Inflammatory macrophage (primary cell): ENCODE data around the gene DLG1.

Experiments
- DNase-seq, 2 donors: peaks; one replicate each; pipeline ENCODE4 v3.0.0-alpha.2; 2020 to 2022

Gene DLG1

GRCh38 chr3:197168606-197169005 is 129.8 kb downstream of the DLG1 start:
- no peak for DNase-seq

DNA sequence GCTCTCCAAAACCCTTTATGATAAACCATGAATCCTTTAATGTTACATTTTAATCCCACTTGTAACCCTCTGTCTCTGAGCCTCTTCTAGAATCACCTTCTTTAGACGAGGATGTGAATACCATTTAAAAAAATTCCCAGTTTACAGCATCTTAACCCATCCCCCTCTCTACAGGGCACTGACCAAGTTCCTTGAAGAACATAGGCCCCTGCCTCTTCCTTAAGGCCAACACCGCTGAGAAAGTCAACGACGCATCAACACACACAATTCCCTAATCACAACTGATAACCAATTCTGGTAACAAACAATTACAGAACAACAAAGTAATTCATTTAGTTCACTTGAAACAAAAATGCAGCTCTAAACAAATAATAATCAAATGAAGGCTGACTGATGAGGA is 130.3 kb downstream of the DLG1 start:
- no peak for DNase-seq

GRCh38 chr3:197167549-197167948 is 130.9 kb downstream of the DLG1 start:
- DNase-seq, result no peak

GRCh38 chr3:197165890-197166289 is 132.5 kb downstream of the DLG1 start:
- DNase-seq, result no peak

DNA sequence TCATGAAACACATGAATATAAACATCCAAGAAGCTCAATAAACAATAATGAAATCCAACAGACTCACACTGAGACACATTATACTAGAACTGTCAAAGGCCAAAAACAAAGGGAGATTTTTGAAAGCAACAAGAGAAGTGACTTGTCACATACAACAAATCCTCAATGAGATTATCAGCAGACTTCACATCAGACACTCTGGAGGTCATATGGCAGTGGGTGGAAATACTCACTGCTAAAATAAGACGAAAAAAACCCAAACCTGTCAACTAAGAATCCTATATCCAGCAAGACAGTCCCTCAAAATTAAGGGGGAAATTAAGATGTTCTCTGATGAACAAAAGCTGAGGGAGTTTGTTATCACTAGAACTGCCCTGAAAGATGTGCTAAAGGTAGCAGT is 143.4 kb downstream of the DLG1 start:
- no peak for DNase-seq

DNA sequence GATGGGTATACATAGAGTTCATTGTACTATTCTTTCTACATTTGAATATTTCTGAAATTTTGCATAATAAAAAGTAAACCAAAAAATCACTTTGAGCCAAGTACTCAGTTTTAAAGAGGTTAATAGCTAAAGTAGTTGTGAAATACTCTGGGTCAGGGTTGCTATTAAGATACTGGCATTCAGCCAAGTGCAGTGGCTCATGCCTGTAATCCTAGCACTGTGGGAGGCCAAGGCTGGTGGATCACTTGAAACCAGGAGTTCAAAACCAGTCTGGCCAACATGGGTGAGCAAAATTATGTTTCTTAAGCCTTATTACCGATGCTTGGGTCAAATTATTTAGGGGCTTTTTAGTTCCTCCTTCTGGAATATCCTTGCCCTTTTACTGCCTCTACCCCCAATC is 146.8 kb downstream of the DLG1 start:
- DNase-seq, result peak; percentile 63 to 71

DNA sequence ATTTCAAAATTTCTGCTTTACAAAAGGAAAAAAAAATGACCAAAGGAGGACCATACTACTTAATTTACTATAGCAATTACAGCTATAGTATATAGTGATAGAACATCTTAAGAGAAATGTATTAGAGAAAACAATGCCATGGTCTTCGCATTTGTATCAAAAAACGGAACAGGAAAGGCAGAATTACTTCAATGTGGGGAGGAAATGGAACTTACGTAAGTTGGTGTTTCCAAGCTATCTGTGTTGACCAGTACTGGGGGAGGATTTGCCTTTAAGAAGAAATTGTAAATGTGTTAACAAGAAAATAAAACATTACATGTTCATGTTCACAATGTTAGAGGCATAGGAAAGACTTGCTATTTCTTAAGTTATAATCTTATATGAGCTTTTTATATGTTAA is 148.9 kb downstream of the DLG1 start:
- peak; percentile 65 to 84 for DNase-seq

DNA sequence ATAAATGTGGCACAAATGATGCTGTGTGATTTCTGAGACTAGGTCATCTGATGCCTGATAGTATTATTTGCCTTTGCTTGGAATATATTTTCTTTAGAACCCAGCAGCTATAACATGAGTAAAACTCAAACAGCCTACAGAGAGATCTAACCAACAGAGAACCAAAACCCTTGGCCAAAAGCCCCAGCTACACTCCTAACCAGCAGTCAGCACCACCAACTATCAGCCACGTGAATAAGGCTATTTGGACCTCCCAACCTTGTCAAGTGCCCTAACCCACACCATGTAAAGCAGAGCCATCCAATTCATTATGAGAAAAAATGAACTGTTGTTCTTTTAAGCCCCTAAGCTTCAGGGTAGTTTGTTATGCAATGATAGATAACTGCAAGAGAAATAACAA is 154.2 kb downstream of the DLG1 start:
- no peak for DNase-seq

DNA sequence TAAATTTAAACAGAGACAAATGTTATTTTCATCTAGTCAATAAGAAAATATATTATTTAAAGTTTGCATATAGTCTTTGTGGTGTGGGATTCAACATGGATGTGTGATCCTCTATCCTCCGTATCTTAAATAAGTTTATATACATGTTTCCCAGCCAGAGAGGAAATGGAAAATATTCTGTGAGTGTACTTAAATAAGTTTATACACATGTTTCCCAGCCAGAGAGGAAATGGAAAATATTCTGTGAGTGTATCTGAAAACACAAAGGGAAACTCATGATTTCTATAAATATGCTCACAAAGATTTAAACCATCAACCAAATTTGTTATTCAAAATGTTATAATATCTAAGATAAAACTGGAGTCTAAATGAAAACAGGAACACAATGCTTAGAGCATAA is 158.8 kb downstream of the DLG1 start:
- no peak for DNase-seq

GRCh38 chr3:197137751-197138150 is 160.7 kb downstream of the DLG1 start:
- peak; percentile 71 to 84 for DNase-seq

DNA sequence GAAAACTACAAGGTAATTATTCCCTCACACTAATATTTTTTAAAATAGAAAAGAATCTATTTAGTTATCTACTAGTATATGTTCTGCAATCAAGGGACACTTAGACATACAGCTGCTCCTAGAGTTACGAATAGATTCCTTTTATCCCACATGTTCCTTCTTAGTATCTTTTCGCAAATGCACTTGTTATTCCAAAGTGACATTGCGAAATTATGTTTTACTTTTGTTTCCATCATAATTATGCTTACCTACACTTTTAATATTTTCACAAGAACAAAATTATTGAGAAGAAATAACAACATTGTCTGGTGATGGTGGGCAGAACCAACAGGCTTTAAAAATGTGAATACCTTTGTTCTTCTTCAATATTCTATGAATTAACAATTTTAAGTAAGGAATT is 161.7 kb downstream of the DLG1 start:
- DNase-seq, result no peak

DNA sequence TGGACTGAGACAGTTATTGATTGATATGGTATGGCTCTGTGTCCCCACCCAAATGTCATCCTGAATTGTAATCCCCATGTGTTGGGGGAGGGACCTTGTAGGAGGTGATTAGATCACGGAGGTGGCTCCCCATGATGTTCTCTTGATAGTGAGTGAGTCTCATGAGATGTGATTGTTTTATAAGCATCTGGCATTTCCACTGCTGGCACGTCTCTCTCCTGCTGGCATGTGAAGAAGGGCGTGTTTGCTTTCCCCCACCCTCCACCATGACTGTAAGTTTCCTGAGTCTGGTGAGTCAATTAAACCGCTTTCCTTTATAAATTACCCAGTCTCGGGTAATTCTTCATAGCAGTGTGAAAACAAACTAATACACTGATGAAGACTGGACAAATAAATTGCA is 163.2 kb downstream of the DLG1 start:
- DNase-seq, result no peak

GRCh38 chr3:197132916-197133530 is 165.4 kb downstream of the DLG1 start:
- DNase-seq, result no peak

GRCh38 chr3:197125636-197126035 is 172.8 kb downstream of the DLG1 start:
- DNase-seq, result no peak

DNA sequence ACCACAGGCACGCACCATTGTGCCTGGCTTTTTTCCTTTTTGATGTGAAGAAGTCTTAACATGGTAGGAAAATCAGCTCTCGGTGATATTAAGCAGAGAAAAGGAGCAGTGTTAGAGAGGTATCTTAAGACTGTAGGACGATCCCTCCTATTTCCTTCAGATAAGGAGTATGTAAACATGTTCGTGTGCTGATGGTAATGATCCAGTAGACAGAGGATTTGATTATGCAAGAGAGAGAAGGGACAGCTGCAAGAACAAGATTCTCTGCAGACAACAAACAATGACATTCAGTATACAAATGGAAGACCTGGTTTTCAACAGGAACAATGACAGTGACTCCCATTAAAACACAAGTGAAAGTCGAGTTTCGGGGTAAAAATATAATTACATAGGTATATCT is 173.7 kb downstream of the DLG1 start:
- DNase-seq, result no peak

DNA sequence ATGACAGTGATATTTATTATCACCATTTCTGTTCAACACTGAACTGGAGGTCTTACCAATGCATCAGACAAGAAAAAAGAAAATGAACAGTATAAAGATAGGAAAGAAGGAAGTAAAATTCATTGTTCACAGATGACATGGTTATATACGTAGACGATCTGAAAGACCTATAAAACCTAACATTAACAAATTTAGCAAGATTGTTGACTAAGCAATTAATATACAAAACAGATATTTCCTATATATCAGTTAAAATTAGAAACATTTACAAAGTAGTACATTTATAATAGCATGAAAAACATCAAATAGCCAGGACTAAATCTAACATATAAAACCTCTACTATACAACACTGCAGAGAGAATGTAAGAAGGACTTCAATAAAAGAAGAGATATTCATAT is 176.0 kb downstream of the DLG1 start:
- DNase-seq, result no peak

DNA sequence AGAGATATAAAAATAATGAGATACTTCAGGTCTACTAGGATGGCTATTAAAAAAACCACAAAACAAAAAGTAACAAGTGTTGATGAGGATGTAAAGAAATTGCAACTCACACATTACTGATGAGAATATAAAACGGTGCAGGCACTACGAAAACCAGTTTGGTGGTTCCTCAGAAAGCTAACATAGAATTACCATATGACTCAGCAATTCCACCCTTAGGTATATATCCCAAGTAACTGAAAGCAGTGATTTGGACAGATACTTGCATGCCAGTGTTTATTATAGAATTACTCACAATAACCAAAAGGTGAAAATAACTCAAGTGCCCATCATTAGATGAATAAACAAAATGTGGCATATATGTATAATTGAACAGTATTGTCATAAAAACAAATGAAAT is 181.3 kb downstream of the DLG1 start:
- DNase-seq, result no peak

DNA sequence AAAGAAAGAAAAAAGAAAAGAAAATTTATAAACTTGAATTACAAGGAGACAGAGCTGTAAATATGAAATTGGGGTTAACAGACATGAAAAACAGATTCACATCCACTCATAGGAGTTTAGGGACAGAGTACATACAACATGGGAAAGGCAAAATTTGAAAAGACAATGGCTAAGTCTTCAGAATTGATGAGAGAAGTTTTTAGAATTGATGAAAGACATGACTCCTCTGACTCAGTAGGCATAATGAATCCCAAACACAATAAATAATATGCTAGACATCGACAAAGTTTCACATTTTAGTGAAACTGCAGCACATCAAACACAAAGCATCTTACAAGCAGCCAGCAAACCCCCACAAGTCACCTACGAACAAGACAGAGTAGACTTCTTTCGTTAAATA is 184.4 kb downstream of the DLG1 start:
- DNase-seq, result no peak

DNA sequence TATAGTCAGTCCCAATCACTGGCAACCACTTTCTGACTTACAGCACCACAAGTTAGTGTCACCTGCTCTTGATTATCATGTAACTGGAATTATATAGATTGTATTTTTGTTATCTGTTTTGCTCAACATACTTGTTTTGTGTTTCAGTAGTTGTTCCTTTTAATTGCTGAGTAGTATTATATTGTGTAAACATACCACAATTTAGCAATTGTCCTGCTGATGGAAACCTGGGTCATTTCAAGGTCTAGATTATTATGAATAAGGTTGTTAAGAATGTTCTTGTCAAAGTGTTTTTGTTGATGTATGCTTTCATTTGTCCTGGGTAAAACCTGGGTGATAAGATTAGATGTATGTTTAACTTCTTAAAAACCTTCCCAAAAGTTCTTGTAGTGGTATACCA is 186.7 kb downstream of the DLG1 start:
- DNase-seq, result no peak

DNA sequence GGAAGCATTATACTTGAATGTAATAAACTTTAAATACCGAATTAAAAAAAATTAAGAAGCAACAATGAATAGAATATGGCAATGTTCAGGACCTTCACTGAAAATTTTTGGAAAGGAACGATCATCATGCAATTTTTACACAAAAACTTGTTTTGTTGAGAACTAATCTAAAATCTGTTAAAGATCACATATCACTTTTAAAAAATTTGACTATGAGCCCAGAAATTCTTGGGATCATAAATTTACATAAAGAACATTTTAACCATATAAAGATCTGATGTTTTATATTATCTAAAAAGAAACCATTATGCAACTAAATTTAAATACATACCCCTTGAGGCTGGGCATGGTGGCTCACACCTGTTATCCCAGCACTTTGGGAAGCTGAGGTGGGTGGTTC is 192.6 kb downstream of the DLG1 start:
- no peak for DNase-seq

- DNase-seq, result no peak
These were observed 193.7 kb downstream of the DLG1 start for GRCh38 chr3:197104738-197105137.

DNA sequence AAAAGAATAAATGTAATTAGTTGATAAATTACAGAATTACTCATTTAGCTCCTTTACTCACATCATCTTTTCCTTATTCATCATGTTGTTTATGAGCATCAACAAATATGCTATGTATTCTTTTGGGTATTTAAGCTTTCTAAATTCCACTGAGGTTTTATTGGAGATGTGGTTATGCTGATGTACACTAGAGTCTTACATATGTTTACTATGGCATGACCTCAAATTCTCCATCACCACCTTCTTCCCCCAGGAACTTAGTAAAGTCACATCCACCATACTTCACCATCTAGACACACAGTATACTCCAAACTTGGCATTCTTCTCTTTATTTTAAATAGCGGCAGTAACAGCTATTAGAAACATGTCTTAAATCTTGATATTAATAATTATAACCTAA is 194.6 kb downstream of the DLG1 start:
- no peak for DNase-seq

DNA sequence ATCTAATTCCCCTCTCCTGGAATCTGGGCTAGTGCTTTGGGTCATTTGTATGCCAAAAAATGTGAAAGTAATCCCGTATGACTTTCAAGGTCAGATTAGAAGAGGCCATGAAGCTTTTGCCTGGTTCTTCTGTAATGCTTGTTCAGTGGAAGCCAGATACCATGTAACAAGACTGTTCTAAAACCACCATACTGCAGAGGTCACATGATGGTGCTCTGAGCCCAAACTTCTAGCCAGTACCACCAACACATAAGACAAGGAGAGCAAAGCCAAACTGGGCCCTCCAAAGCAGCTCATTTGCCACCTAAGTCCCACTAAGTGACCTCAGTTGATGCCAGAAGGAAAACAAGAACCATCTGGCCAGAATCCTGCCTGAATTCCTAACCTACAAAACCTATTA is 204.5 kb downstream of the DLG1 start:
- no peak for DNase-seq

- peak; percentile 59 to 76 for DNase-seq
These were observed 210.0 kb downstream of the DLG1 start for GRCh38 chr3:197088370-197088769.

DNA sequence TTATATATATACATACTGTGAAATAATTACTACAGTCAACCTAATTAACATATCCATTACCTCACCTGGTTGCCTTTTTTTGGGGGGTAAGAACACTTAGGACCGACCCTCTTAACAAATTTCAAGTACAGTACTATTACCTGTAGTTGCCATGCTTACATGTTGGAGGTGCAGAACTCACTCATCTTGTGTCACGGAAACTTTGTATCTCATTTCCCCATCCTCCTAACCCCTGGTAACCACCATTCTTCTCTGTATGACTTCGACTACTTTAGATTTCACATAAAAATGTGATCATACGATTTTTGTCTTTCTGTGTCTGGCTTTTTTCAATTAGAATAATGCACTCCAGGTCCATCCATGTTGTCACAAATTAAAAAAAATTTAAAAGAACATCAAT is 213.3 kb downstream of the DLG1 start:
- DNase-seq, result no peak

GRCh38 chr3:197083486-197083885 is 214.9 kb downstream of the DLG1 start:
- DNase-seq, result peak; percentile 35 to 65
